ENCODE data around the gene SNCG. TPM values are rescaled to one million over a fixed set of nuclear protein-coding genes. Genes with fewer than 3 reads are reported as not detected.

Gene SNCG
- total RNA-seq, 1 experiment from 2014 or later = 61.1 TPM

GRCh38 chr10:86962981-86963310 lies 4.5 kb downstream of the SNCG start:
- H3K9ac ChIP-seq (ENCODE audit: low read length) = no peak overlapping the region
- intact Hi-C loops (cut with micrococcal nuclease) = loop anchor here (5.0 kb wide), 1 partner anchor 251 kb away; no protein-coding TSS in a partner anchor
- RAD21 ChIA-PET (ENCODE audit: low non-redundant PET in 1 of 2, low total read pairs in 2 of 2, uncharacterized antibody in 2 of 2, unreplicated experiment in 2 of 2) = no interaction called here
- CTCF ChIA-PET = interaction anchor here (0.8 to 1.1 kb wide), 2 partner anchors 8 to 278 kb away, joined by 3 read pairs; no protein-coding TSS in a partner anchor
- no peaks in the 10 kb centered on the region for H4K20me1 ChIP-seq (ENCODE audit: insufficient read depth)
- no peak overlapping the region for H3K27ac ChIP-seq (ENCODE audit: low read depth, low read length)
- H3K9me3 ChIP-seq (ENCODE audit: control insufficient read depth in 1 of 2, insufficient read depth in 1 of 2, low read depth in 1 of 2, low read length in 2 of 2) = no peaks in the 10 kb centered on the region
- 0 out of 4 replicates have a peak, but pooled peaks cover 0 to 5% of the 10 kb centered on the region in 2 experiments for H3K36me3 ChIP-seq (ENCODE audit: control insufficient read depth in 1 of 2, insufficient read depth in 2 of 2, low read length in 2 of 2)
- H3K4me1 ChIP-seq (ENCODE audit: control insufficient read depth in 1 of 2, insufficient read depth in 2 of 2, low read length in 2 of 2) = peaks cover 66 to 89% of the 10 kb centered on the region in 2 experiments
- no peak overlapping the region for H3K4me3 ChIP-seq (replicated peaks in 1 of 2; ENCODE audit: low read depth in 1 of 2, low read length in 2 of 2)
- no peaks in the 10 kb centered on the region for H3K27me3 ChIP-seq (ENCODE audit: insufficient read depth, low read length)
- H2AFZ ChIP-seq (ENCODE audit: low read depth, low read length, poor library complexity, severe bottlenecking) = no peak overlapping the region
- POLR2A ChIA-PET = no interaction called here
- no peak overlapping the region for H3K4me2 ChIP-seq (ENCODE audit: low read length)
- no peak for DNase-seq (ENCODE audit: low read depth, low spot score)
- no TSS peak for BruUV-seq (replicated peaks)
- H3K79me2 ChIP-seq (ENCODE audit: insufficient read depth, low read length) = peaks cover 15% of the 10 kb centered on the region
- no peaks in the 10 kb centered on the region for H3K9me2 ChIP-seq (ENCODE audit: insufficient read depth)
- ATAC-seq = no peak
- TF ChIP-seq MAX (IDR thresholded peaks at IDR 0.05) = no peak
- TF ChIP-seq SP1 (IDR thresholded peaks at IDR 0.05; ENCODE audit: low read depth) = no peak
- no peak for TF ChIP-seq POLR2AphosphoS5 (IDR thresholded peaks at IDR 0.05; ENCODE audit: low read depth, low read length)
- no peak for TF ChIP-seq EZH2phosphoT487 (IDR thresholded peaks at IDR 0.05; ENCODE audit: borderline replicate concordance)
- TF ChIP-seq YY1 (IDR thresholded peaks at IDR 0.05; ENCODE audit: extremely low read depth, insufficient replicate concordance, low read depth, low read length) = no peak

GRCh38 chr10:86963341-86963919 lies 5.0 kb downstream of the SNCG start:
- no peaks in the 10 kb centered on the region for H4K20me1 ChIP-seq (ENCODE audit: insufficient read depth)
- H2AFZ ChIP-seq (ENCODE audit: low read depth, low read length, poor library complexity, severe bottlenecking) = no peak overlapping the region
- ChIA-PET POLR2A (no interaction called here), RAD21 (ENCODE audit: low non-redundant PET in 1 of 2, low total read pairs in 2 of 2, uncharacterized antibody in 2 of 2, unreplicated experiment in 2 of 2) (no interaction called here), CTCF (interaction anchor here (1.2 kb wide), 1 partner anchor 25 kb away, joined by 7 read pairs; no protein-coding TSS in a partner anchor)
- H3K79me2 ChIP-seq (ENCODE audit: insufficient read depth, low read length) = peaks cover 19% of the 10 kb centered on the region
- H3K4me2 ChIP-seq (ENCODE audit: low read length) = no peak overlapping the region
- no peak for DNase-seq (ENCODE audit: low read depth, low spot score)
- H3K9me3 ChIP-seq (ENCODE audit: control insufficient read depth in 1 of 2, insufficient read depth in 1 of 2, low read depth in 1 of 2, low read length in 2 of 2) = no peaks in the 10 kb centered on the region
- H3K4me3 ChIP-seq (replicated peaks in 1 of 2; ENCODE audit: low read depth in 1 of 2, low read length in 2 of 2) = no peak overlapping the region
- H3K27ac ChIP-seq (ENCODE audit: low read depth, low read length) = no peak overlapping the region
- no peak for ATAC-seq
- no peak for TF ChIP-seq ZNF274 (IDR thresholded peaks at IDR 0.05; ENCODE audit: low read depth, low read length)
- TF ChIP-seq EZH2 (IDR thresholded peaks at IDR 0.05) = no peak
- TF ChIP-seq REST (IDR thresholded peaks at IDR 0.05; ENCODE audit: low read depth) = no peak
- no peak for TF ChIP-seq SP1 (IDR thresholded peaks at IDR 0.05; ENCODE audit: low read depth)
- no peak for TF ChIP-seq CTCF (IDR thresholded peaks at IDR 0.05 in 2 of 3, conservative IDR thresholded peaks at IDR 0.05 in 1 of 3; ENCODE audit: borderline replicate concordance in 1 of 3, insufficient read depth in 1 of 3, low read depth in 2 of 3, low read length in 2 of 3)
- TF ChIP-seq CEBPB (IDR thresholded peaks at IDR 0.05; ENCODE audit: low read depth) = no peak
- no peak for TF ChIP-seq RAD21 (IDR thresholded peaks at IDR 0.05; ENCODE audit: low read depth)
- TF ChIP-seq SRF (IDR thresholded peaks at IDR 0.05; ENCODE audit: low read depth) = no peak
- intact Hi-C loops (cut with micrococcal nuclease) = loop anchor here (5.0 kb wide), 1 partner anchor 251 kb away; no protein-coding TSS in a partner anchor
- H3K4me1 ChIP-seq (ENCODE audit: control insufficient read depth in 1 of 2, insufficient read depth in 2 of 2, low read length in 2 of 2) = peaks cover 63 to 88% of the 10 kb centered on the region in 2 experiments
- H3K9me2 ChIP-seq (ENCODE audit: insufficient read depth) = no peaks in the 10 kb centered on the region
- H3K36me3 ChIP-seq (ENCODE audit: control insufficient read depth in 1 of 2, insufficient read depth in 2 of 2, low read length in 2 of 2) = 0 out of 4 replicates have a peak, but pooled peaks cover 0 to 5% of the 10 kb centered on the region in 2 experiments
- BruUV-seq (replicated peaks) = no TSS peak
- no peak overlapping the region for H3K9ac ChIP-seq (ENCODE audit: low read length)
- no peaks in the 10 kb centered on the region for H3K27me3 ChIP-seq (ENCODE audit: insufficient read depth, low read length)

All from HCT116 (cell line).